ENCODE results near the gene RBM20.

RBM20 gene

DNA sequence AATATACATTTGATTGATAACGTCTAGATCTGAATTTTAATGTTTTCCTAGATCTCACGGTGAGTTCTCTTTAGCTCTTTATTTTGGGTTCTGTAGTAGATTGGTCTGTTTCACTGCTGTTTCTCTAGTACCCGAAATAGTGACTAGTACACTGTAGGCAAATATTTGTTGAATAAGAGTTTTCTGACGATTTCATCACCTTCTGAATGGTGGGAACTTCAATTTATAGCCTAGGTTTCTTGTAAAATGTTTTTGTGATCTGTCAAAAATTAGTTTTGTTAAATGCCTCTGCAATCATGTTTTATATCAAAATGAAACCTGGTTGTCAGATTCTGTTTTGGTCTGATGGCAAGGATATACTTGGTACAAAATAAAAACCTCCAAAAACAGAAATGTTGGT lies 237.8 kb downstream of the RBM20 start:
- no peak for DNase-seq

DNA sequence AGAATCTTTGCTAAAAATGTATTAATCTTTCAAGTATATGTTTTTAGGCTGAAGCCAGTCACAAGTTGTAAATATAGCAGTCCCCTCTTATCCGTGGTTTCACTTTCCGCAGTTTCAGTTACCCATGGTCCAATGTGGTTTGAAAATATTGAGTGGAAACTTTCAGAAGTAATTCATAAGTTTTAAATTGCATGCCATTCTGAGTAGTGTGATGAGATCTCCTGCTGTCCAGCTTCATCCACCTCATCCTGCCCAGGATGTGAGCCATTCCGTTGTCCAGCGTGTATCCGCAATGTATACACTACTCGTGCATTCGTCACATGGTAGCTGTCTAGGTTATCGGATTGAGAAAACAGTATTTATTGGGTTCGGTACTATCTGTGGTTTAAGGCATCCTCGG lies 239.8 kb downstream of the RBM20 start:
- DNase-seq, result no peak

GRCh38 chr10:110885932-110886674 lies 242.0 kb downstream of the RBM20 start:
- DNase-seq, result no peak

DNA sequence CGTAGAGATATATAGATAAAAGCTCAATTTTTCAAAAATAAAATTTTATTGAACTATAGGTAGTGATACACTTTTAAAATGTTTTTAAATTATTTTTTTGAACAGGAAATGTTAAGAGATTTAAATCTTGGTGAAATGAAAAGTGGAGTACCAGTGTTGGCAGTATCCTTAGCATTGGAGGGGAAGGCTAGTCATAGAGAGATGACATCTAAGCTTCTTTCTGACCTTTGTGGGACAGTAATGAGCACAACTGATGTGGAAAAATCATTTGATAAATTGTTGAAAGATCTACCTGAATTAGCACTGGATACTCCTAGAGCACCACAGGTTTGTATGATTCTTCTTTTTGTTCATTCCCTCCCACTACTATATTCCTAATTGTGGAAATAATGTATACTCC lies 243.4 kb downstream of the RBM20 start:
- no peak for DNase-seq

Measured in SW 1271 (cell line).